Measurements from ENCODE around the gene PNPO.
"Not testable (repeated sequence)": the region's sequence is repeated elsewhere in the genome, so short reads cannot be mapped to it uniquely, and the experiment has no call there.

PNPO gene

DNA sequence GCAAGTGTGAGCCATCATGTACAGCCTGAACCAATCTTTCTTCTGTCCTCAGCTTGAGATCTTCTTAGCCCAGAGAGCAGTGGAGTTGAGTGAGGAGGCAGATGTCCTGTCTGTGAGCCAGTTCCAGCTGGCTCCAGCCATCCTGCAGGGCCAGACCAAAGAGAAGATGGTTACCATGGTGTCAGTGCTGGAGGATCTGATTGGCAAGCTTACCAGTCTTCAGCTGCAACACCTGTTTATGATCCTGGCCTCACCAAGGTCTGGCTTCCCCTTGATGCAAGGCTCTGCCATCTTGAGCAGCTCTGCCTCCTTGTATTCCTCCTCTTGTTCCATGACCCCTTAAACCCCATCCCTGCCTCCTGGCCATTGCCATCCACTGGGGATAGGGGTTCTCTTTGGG is 39.2 kb downstream of the PNPO start:
- DNase-seq, result no peak

DNA sequence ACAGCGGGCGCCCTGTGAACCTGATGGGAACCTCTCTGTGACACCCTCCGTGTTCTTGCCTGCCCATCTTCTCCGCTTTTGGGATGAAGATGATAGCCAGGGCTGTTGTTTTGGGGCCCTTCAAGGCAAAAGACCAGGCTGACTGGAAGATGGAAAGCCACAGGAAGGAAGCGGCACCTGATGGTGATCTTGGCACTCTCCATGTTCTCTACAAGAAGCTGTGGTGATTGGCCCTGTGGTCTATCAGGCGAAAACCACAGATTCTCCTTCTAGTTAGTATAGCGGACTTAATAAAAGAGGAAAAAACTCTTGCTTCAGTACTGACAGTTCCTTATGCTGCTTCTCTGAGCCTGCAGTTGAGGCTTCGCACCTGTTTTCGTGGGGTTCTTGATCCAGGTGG is 40.1 kb downstream of the PNPO start:
- peak; percentile 27 for DNase-seq

DNA sequence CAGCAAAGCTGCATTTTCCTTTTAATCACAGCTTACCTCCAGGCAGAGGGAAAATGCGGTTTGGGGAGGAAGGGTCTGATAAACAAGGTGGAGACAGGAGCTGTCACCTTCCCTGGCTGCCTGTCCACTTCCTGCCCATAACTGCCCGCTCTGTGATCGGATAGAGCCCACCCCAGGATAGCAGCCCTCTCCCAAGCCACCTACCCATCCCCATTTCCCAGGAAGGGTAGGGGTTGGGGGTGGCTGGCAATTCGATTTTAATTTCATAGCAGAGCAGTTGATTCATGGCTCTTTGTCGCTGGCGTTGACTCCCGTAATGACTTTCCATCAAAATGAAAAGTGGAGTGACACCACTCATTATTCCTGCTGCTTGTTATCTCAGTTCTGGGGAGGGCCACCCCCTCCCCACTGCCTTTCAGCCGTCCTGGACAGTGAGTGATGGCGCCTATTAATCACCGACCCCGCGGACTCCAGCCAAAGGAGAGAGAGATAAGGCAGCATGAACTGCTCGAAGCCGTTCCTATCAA is 40.8 kb downstream of the PNPO start:
- DNase-seq, result no peak

DNA sequence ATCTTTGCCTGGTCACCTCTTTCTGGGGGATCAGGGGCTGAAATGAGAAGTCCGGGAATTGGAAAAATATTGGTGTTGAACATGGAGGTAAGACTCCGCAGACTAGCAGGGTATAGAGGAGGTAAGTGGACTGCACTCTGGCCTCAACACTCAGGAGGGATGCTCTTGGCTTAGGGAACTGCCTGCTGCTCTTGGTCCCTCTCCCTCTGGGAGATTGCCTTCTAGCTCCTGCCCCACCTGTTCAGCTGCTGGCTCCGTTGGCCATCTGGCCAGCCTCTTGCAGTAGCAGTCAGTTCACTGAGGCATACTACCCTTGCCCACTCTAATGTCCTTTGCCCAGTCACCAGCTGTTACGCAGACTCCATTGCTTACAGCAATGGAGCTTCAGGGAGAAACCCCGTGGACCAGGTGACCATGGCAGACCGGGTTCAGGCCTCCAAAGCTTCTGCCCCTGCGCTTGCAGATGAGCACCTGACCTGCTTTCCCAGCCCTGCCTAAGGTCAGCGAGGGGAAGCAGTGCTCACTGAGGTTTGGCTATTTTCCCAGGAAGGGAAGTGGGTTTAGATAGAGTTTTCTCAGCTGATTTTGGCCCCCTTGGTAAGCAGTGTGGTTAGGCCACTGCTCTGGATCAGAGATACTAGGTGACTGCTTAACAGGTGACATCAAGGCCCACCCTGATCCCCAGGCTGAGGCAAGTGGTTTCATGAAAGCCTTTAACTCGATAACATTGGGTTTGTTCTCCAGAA is 41.4 kb downstream of the PNPO start:
- DNase-seq, result no peak

GRCh38 chr17:47983492-47984223 is 42.3 kb downstream of the PNPO start:
- DNase-seq, result no peak

DNA sequence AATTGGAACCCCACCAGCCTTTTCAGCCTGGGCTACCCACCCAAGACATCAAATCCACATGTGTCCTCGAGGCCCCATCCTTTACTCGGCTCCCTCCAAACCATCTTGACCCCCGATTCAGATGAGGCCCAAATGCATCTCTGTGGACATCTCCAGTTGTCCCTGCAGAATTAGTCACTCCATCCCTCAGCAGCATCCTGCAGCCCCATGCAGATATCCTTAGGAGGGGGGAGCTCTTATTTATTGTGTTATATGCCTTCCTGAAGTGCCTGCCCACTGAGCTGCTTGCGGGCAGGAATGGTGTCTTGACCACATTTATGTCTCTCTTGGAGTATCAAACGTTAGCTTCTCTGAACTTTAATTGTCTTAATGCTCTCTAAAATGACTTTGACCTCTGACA is 45.1 kb downstream of the PNPO start:
- DNase-seq, result no peak

- no peak for DNase-seq
Measured at GRCh38 chr17:47987240-47987835, 46.0 kb downstream of the PNPO start.

- not testable (repeated sequence) for DNase-seq
Measured at GRCh38 chr17:47988445-47988844, 47.1 kb downstream of the PNPO start.

DNA sequence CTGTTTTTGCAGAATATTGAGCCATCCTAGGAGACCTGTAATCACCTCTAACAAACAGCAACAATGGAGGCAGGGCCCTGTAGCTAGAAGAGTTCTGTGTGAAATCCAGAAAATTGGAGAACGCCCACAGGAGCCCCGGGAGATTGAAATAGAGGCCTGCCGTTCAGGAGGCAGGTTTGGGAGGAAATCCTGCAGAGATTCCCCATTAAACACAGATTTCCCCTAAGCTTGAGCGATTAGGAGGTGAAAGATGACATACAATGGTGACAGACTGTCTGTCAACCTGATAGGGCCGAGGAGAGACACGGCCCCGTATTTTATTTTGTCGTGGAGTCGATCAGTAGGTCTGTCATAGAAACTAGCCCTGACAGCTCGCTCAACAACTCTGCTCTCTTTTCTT is 47.8 kb downstream of the PNPO start:
- no peak for DNase-seq

DNA sequence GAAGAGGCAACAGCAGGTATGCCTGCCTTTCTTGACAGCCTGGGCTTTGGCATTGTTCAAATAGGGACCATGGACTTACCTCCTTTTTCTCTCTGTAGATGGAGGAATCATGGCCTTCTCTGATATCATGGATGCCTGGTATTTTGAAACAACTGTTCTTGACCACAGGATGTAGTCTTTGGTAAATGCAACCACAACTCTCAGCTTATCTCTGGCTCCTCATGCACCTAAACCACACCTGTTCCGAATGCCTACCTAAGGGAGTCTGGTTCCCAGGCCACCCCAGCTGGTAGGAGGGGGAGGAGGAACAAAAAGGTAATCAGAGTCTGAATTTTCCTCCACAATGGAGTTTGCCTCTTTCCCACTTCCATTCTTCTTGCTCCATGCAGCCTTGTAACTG is 48.3 kb downstream of the PNPO start:
- no peak for DNase-seq

DNA sequence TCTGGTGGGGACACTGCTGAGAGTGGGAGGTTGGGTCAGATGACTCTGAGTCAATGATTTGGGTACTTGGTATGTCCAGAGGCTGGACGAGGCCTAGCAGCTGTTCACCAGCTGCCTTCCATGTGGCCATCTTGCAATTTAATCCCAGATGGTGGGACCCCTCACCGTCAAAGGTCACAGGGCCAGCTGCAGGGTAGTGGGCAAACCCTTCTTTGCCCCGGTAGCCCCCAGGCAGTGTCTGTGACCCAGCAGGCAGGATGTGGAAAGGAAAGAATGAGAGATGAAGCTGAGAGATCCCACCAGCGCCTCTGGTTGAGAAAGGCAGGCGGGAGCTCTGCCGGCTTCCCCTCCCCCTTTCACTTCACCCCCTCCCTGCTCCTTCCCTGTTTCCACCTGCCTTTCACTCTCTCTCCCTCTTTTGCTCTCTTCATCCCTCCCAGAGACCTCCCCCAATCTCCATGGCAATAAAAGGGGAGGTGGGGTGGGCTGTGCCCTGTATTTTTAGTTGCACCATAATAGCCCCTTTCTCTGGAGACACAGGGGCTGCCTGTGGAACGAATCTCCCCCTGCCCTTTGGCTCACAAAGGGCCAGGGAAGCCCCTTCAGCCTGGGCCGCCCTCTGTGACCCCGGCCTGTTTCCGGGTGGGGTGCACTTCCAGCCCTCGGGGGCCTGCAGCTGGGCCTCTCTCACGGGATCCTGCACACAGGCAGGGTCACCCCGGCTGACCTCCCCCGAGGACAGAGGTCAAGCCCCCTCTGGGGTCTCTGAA is 49.8 kb downstream of the PNPO start:
- DNase-seq, result no peak

GRCh38 chr17:47992216-47992615 is 50.8 kb downstream of the PNPO start:
- no peak for DNase-seq

DNA sequence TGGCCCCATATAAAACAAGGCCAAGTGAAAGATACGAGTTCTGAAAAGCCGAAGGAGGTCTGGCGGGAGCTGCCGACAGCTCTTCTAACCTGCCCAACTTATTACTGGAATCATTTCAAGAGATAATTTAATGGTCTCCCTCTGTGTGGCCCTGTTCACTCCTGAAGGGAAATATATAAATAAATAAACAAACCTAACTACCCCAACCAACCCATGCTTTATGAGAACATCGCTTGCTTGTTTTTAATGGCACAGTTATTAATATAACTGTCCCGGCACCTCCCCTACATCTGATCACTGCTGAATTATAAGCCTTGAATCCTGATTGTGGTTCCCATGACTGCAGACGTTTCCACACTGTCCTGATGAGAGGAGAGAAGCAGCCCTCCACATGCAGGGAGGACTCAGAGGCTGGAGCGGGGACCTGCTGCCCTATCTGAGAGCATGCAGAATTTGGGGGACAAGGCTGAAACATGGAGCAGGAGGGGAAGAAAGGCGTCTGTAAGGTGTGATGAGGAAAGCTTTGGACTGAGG is 51.7 kb downstream of the PNPO start:
- no peak for DNase-seq

DNA sequence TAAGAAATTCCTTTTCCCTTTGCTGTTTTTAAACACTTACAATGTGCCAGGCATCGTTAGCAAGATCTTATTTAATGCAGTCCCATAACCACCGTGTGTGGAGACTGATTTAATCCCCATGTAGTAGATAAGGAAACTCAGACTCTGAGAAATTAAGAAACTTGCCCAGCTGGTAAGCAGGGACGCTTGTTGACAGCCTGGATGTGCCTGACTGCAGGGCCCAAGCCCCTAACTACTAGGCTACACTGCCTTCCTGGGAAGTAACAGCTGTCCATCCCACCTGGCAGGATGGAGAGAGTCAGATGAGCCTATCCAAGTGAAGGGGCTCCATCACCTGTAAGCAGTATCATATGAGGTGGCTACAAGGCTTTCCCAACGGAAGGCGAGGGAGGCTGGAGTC is 52.6 kb downstream of the PNPO start:
- DNase-seq, result no peak

DNA sequence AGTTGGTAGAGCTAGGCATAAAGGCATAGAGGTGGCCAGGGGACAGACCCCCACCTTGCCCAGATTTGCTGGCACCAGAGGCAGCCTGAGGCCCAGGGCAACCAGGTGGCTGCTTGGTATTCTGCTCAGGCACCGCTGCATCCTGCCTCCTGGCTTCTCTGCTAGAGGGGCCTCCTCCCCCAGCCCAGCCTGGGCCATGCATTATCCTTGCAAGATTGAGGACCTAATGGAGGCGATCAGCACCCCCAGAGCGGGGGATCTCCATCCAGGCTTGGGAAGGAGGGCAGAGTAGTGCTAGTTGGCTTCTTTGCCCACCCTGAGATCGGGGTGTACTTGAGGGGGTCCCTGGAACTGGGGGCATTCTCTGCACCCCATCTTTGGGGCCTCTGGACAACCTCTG is 53.4 kb downstream of the PNPO start:
- DNase-seq, result no peak

DNA sequence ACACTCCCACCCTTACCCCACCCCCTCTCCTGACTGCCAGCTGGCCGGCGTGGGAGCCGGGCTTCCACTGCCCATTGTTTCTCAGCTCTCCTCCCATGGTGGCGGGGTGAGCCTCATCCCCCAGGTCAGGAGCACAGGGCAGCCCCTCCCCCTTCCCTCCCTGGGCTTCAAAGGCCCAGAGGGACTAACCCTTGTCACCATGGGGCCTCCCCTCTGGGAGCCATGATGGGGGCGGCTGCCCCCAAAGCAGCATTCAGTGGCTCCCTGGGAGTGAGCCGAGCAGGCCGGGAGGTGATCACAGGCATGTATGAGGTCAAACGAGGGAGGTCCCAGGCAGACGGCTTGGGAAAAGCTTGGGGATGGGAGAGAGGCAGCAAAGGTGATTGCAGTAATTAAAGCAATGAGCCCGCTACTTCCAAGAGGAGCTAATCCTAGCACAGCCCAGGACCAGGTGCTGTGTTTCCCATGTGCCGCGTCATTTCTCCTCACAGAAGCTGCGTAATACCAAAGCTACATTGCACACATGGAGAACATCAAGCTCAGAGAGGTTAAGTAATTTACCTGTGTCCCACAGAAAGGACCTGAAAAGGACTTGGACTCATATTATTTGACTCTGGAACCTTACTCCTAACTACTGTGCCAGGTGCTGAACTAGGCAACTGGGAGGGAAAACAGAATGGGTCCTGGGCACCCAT is 54.0 kb downstream of the PNPO start:
- no peak for DNase-seq

- DNase-seq, result no peak
Measured at GRCh38 chr17:47996201-47996600, 54.8 kb downstream of the PNPO start.

- no peak for DNase-seq
Measured at GRCh38 chr17:47997586-47997985, 56.2 kb downstream of the PNPO start.

DNA sequence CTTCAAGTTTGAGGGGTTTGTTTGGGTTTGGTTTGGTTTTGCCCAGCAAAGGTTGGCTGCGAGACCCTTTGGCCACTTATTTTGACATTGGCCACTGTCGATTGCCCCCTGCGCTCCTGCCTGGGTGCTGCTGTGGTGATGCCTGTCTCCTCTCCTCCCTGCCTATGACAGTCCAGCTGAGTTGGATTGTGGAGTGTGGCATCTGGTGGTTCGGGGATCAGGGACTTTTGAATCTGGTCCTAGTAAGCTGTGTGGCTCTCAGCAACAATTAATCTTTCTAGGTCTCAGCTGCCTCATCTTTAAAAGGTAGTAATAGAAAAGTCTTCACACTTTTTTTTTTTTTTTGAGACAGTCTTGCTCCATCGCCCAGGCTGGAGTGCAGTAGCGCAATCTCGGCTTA is 56.7 kb downstream of the PNPO start:
- DNase-seq, result no peak

All from hematopoietic multipotent progenitor cell treated with erythropoietin and hydrocortisone succinate and interleukin-3 and kit ligand, for 8 days (in vitro differentiated cells).